ENCODE measurements around the gene TTLL3. TPM values are rescaled to one million over a fixed set of nuclear protein-coding genes. Genes with fewer than 3 reads are reported as not detected.

The TTLL3 gene
- total and polyA plus RNA-seq, 2 of the 13 experiments (the other 11 are each of a cell fraction or from before 2014, with no cell fraction given): 9.5 to 51.2 TPM

DNA sequence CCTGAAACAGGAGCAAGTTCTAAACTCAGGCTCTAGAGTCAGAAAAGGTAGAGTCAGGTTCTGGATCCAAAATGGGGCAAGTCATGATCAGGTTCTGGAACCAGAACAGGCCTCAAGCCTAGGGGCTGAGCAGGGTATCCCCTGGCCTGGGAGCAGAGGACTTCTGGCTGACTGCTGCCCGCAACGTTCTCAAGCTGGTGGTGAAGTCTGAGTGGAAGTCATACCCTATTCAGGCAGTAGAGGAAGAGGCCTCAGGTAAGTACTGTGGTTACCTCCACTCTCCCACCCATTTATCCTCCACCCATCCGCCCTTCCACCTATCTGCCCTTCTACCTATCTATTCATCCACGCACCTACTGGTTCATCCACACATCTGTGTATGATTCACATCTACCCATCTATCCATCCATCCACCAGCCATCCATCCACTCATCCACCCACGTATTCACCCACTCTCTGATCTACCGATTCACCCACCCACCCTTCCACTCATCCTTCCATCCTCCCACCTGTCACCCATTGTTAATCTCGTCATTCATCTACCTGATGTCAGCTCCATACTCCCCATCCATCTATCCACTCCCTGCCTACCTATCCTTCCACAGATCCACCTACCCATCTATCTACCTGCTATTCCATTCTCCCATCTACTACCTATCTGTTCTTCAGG, 8.7 kb downstream of the TTLL3 start (continued):
- TF ChIP-seq PRDM15 (CRISPR knock-in tag; IDR thresholded peaks at IDR 0.05) (no peak), EHMT2 (IDR thresholded peaks at IDR 0.05; ENCODE audit: borderline replicate concordance, low read depth, low read length) (no peak)
- TF ChIP-seq, protein P1, sequence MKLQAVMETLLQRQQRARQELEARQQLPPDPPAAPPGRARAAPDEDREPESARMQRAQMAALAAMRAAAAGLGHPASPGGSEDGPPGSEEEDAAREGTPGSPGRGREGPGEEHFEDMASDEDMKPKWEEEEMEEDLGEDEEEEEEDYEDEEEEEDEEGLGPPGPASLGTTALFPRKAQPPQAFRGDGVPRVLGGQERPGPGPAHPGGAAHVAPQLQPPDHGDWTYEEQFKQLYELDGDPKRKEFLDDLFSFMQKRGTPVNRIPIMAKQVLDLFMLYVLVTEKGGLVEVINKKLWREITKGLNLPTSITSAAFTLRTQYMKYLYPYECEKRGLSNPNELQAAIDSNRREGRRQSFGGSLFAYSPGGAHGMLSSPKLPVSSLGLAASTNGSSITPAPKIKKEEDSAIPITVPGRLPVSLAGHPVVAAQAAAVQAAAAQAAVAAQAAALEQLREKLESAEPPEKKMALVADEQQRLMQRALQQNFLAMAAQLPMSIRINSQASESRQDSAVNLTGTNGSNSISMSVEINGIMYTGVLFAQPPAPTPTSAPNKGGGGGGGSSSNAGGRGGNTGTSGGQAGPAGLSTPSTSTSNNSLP (IDR thresholded peaks at IDR 0.05; ENCODE audit: low read depth, low read length): no peak

GRCh38 chr3:9820543-9820942, 10.5 kb downstream of the TTLL3 start:
- DNase-seq (ENCODE audit: low spot score) (no peak), FAIRE-seq (no peak), ATAC-seq (peak; percentile 28)
- no TSS peak for BruUV-seq (replicated peaks)
- in situ Hi-C loops (cut with HindIII; ENCODE audit: extremely low pct_ligation_motif_present, low pct_unique_long_range_greater_than_20kb) (no loop called here), intact Hi-C loops (cut with micrococcal nuclease; ENCODE audit: unreplicated experiment) (no loop called here)
- Histone ChIP-seq H3K4me2 (ENCODE audit: low read depth, low read length) (no peak overlapping the region), H3K79me2 (ENCODE audit: insufficient read depth, low read length) (no peaks in the 10 kb centered on the region), H2AFZ (ENCODE audit: low read length) (no peak overlapping the region), H3K4me3 (replicated peaks in 1 of 3; ENCODE audit: insufficient read depth in 1 of 3, low read depth in 2 of 3, low read length in 3 of 3) (no peak overlapping the region), H3K36me3 (replicated peaks in 1 of 2; ENCODE audit: control insufficient read depth in 1 of 2, insufficient read depth in 2 of 2, low read length in 2 of 2) (peaks cover 1 to 3% of the 10 kb centered on the region in 2 experiments; a peak in 1 of 5 replicates), H3K9me3 (ENCODE audit: low read length) (no peaks in the 10 kb centered on the region), H3K4me1 (ENCODE audit: insufficient read depth, low read length) (no peaks in the 10 kb centered on the region), H3K27me3 (ENCODE audit: control insufficient read depth in 1 of 2, insufficient read depth in 2 of 2, low read length in 2 of 2) (no peaks in the 10 kb centered on the region), H3K27ac (ENCODE audit: extremely low read length, insufficient read depth, low read length) (no peak overlapping the region), H3K9ac (ENCODE audit: insufficient read depth, low read depth, low read length) (no peak overlapping the region), H4K20me1 (ENCODE audit: insufficient read depth, low read length) (no peaks in the 10 kb centered on the region)
- ChIA-PET POLR2A (no interaction called here), CTCF (ENCODE audit: low intra/inter-chr PET ratio, low total read pairs) (no interaction called here)
- WGBS (ENCODE audit: low lambda C conversion rate): 91% methylated on average over 11 of the region's 12 CpGs
- no peak for TF ChIP-seq KDM6A (CRISPR knock-in tag; IDR thresholded peaks at IDR 0.05; ENCODE audit: low read depth)
- TF ChIP-seq ZNF891 (CRISPR knock-in tag; IDR thresholded peaks at IDR 0.05): no peak
- no peak for TF ChIP-seq MLLT10 (CRISPR knock-in tag; IDR thresholded peaks at IDR 0.05)
- no peak for TF ChIP-seq POLR2AphosphoS2 (IDR thresholded peaks at IDR 0.05; ENCODE audit: low read depth, low read length)
- TF ChIP-seq NFE2 (CRISPR knock-in tag; IDR thresholded peaks at IDR 0.05): no peak
- TF ChIP-seq ZNF605 (CRISPR knock-in tag; IDR thresholded peaks at IDR 0.05): no peak
- no peak for TF ChIP-seq U2AF1 (optimal IDR thresholded peaks at IDR 0.05; ENCODE audit: low read depth, low read length)
- TF ChIP-seq ZFP37 (CRISPR knock-in tag; IDR thresholded peaks at IDR 0.05; ENCODE audit: borderline replicate concordance): no peak
- no peak for TF ChIP-seq SUZ12 (IDR thresholded peaks at IDR 0.05; ENCODE audit: low read depth, low read length)
- TF ChIP-seq, protein P2, sequence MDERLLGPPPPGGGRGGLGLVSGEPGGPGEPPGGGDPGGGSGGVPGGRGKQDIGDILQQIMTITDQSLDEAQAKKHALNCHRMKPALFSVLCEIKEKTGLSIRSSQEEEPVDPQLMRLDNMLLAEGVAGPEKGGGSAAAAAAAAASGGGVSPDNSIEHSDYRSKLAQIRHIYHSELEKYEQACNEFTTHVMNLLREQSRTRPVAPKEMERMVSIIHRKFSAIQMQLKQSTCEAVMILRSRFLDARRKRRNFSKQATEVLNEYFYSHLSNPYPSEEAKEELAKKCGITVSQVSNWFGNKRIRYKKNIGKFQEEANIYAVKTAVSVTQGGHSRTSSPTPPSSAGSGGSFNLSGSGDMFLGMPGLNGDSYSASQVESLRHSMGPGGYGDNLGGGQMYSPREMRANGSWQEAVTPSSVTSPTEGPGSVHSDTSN (CRISPR knock-in tag; IDR thresholded peaks at IDR 0.05): no peak
- TF ChIP-seq AHR (CRISPR knock-in tag; IDR thresholded peaks at IDR 0.05): no peak
- TF ChIP-seq CBFB (CRISPR knock-in tag; IDR thresholded peaks at IDR 0.05): no peak
- TF ChIP-seq ZSCAN20 (CRISPR knock-in tag; IDR thresholded peaks at IDR 0.05; ENCODE audit: borderline replicate concordance): no peak

Measured in HepG2 (cell line).